ENCODE results near the gene ASB8. TPM values are rescaled to one million over a fixed set of nuclear protein-coding genes. Genes with fewer than 3 reads are reported as not detected.

ASB8 gene
- total and polyA plus RNA-seq, 2 of the 4 experiments (the other 2 are of a cell fraction), result 22.9 to 26.7 TPM

GRCh38 chr12:48180857-48181495 lies 23.7 kb upstream of the ASB8 start:
- H3K56ac ChIP-seq (ENCODE audit: extremely low read depth, insufficient read depth, low read length), result no peak overlapping the region
- POLR2A ChIA-PET (ENCODE audit: unreplicated experiment), result no interaction called here
- intact Hi-C loops (cut with micrococcal nuclease) (no loop called here), in situ Hi-C loops (cut with MboI; ENCODE audit: low sequenced_read_pairs) (no loop called here), dilution Hi-C loops (cut with HindIII; ENCODE audit: low sequenced_read_pairs, unreplicated experiment) (no loop called here)
- no peak overlapping the region for H2AK5ac ChIP-seq (ENCODE audit: low read depth, low read length)
- peaks cover 3% of the 10 kb centered on the region; the same call in 1 of the 2 replicates for H3K4me1 ChIP-seq (ENCODE audit: control insufficient read depth, insufficient read depth, low read length)
- no peaks in the 10 kb centered on the region for H3K9me3 ChIP-seq (ENCODE audit: control insufficient read depth, insufficient read depth, low read length)
- no peak overlapping the region for H4K5ac ChIP-seq (ENCODE audit: low read depth, low read length)
- no peak overlapping the region for H3K4me3 ChIP-seq (ENCODE audit: insufficient read depth, low read depth, low read length)
- no peak overlapping the region for H3K4me2 ChIP-seq (ENCODE audit: low read depth, low read length)
- no peak overlapping the region for H2BK120ac ChIP-seq (ENCODE audit: low read depth, low read length)
- no TSS peak for BruUV-seq (replicated peaks)
- no peak for TF ChIP-seq FOS (IDR thresholded peaks at IDR 0.05; ENCODE audit: low read depth, low read length)
- no peak for TF ChIP-seq RCOR1 (IDR thresholded peaks at IDR 0.05; ENCODE audit: insufficient replicate concordance, low read length)
- no peak for TF ChIP-seq BHLHE40 (IDR thresholded peaks at IDR 0.05; ENCODE audit: low read depth, low read length)
- CTCF ChIA-PET, result no interaction called here
- peaks cover 62% of the 10 kb centered on the region for H3K27me3 ChIP-seq (ENCODE audit: control insufficient read depth, insufficient read depth, low read length)
- H2BK15ac ChIP-seq (ENCODE audit: low read depth, low read length), result no peak overlapping the region
- H3K9ac ChIP-seq (ENCODE audit: low read depth, low read length), result no peak overlapping the region
- H4K20me1 ChIP-seq (ENCODE audit: insufficient read depth, low read length), result no peaks in the 10 kb centered on the region
- no peak overlapping the region for H3K23ac ChIP-seq (ENCODE audit: low read depth, low read length)
- H4K8ac ChIP-seq (ENCODE audit: low read depth in 2 of 2, low read length in 2 of 2), result no peak overlapping the region
- WGBS, 2 experiments (ENCODE audit: extremely low coverage in 2 of 2, insufficient read length in 1 of 2), result no CpG with 5 or more reads among the region's 2 CpGs
- H3K4ac ChIP-seq (ENCODE audit: low read depth, low read length), result no peak overlapping the region
- no peak overlapping the region for H2AFZ ChIP-seq (replicated peaks; ENCODE audit: low read length, poor library complexity)
- no peak overlapping the region for H3K18ac ChIP-seq (ENCODE audit: low read depth, low read length)
- H2AK9ac ChIP-seq (replicated peaks; ENCODE audit: low read depth, low read length, poor library complexity), result no peak overlapping the region
- no peaks in the 10 kb centered on the region for H3K79me1 ChIP-seq (ENCODE audit: low read depth in 1 of 2, low read length in 2 of 2)
- ATAC-seq (ENCODE audit: low read depth) (no peak), DNase-seq (no peak)
- no peak overlapping the region for H3K14ac ChIP-seq (replicated peaks; ENCODE audit: low read depth, low read length)
- H4K91ac ChIP-seq (ENCODE audit: insufficient read depth, low read depth, low read length), result no peak overlapping the region
- no peaks in the 10 kb centered on the region for H3K36me3 ChIP-seq (ENCODE audit: control insufficient read depth, insufficient read depth, low read length)
- no peak overlapping the region for H2BK5ac ChIP-seq (ENCODE audit: low read depth, low read length, poor library complexity, severe bottlenecking)
- H3K9me1 ChIP-seq (ENCODE audit: insufficient read depth, low read length), result no peaks in the 10 kb centered on the region; the same call in 1 of the 2 replicates
- H3K27ac ChIP-seq (ENCODE audit: insufficient read depth, low read length), result no peak overlapping the region
- H2BK20ac ChIP-seq (ENCODE audit: low read depth, low read length), result no peak overlapping the region

Data from IMR-90 (cell line).